Measurements from ENCODE around the gene RBM11. TPM values are rescaled to one million over a fixed set of nuclear protein-coding genes. Genes with fewer than 3 reads are reported as not detected.

Gene RBM11
- total and polyA plus RNA-seq, 11 donors: 0.15 to 0.84 (median 0.23) TPM; not detected in 8

- intact Hi-C loops (cut with DNase I): no loop called here
- no peak for TF ChIP-seq CTCF (IDR thresholded peaks at IDR 0.05)
- TF ChIP-seq POLR2A (IDR thresholded peaks at IDR 0.05): no peak
Observed at GRCh38 chr21:14243874-14244273, 27.9 kb downstream of the RBM11 start.

GRCh38 chr21:14244911-14245310 lies 29.0 kb downstream of the RBM11 start:
- Histone ChIP-seq H3K36me3 (no peaks in the 10 kb centered on the region), H3K4me3 (no peak overlapping the region), H3K27me3 (peaks cover 0 to 6% (median 0%) of the 10 kb centered on the region in 9 donors), H3K27ac (no peak overlapping the region), H3K4me1 (no peaks in the 10 kb centered on the region), H3K9me3 (no peaks in the 10 kb centered on the region)
- no peak for ATAC-seq
- TF ChIP-seq POLR2A (IDR thresholded peaks at IDR 0.05) (no peak), CTCF (IDR thresholded peaks at IDR 0.05) (no peak)
- no peak for DNase-seq
- intact Hi-C loops (cut with DNase I): no loop called here

More at GRCh38 chr21:14243874-14244273, 27.9 kb downstream of the RBM11 start:
- ATAC-seq (no peak), DNase-seq (no peak)
- Histone ChIP-seq H3K4me3 (no peak overlapping the region), H3K36me3 (no peaks in the 10 kb centered on the region), H3K9me3 (no peaks in the 10 kb centered on the region), H3K4me1 (no peaks in the 10 kb centered on the region), H3K27ac (no peak overlapping the region), H3K27me3 (peaks cover 0 to 5% (median 0%) of the 10 kb centered on the region in 9 donors)
- 21 to 57% (median 52%) methylated on average over 2 of the region's 2 CpGs for WGBS, 4 donors

GRCh38 chr21:14245711-14246110 lies 29.8 kb downstream of the RBM11 start:
- DNase-seq (no peak), ATAC-seq (no peak)
- H3K4me1 ChIP-seq: no peaks in the 10 kb centered on the region
- H3K4me3 ChIP-seq: no peak overlapping the region
- peaks cover 0 to 6% (median 0%) of the 10 kb centered on the region in 9 donors for H3K27me3 ChIP-seq
- no peak for TF ChIP-seq POLR2A (IDR thresholded peaks at IDR 0.05)
- TF ChIP-seq CTCF (IDR thresholded peaks at IDR 0.05): no peak
- intact Hi-C loops (cut with DNase I): no loop called here
- no peak overlapping the region for H3K27ac ChIP-seq
- H3K9me3 ChIP-seq: no peaks in the 10 kb centered on the region
- no peaks in the 10 kb centered on the region for H3K36me3 ChIP-seq

- Histone ChIP-seq H3K4me1 (peaks cover 0 to 4% (median 0%) of the 10 kb centered on the region in 12 donors), H3K27me3 (peaks cover 0 to 6% (median 0%) of the 10 kb centered on the region in 9 donors), H3K27ac (no peak overlapping the region), H3K4me3 (no peak overlapping the region), H3K9me3 (no peaks in the 10 kb centered on the region), H3K36me3 (no peaks in the 10 kb centered on the region)
- WGBS, 4 donors: 22 to 36% (median 33%) methylated on average over 1 of the region's 1 CpG
- DNase-seq: no peak
- intact Hi-C loops (cut with DNase I): loop anchor here in 7 of 10 donors (5.0 to 10.0 kb wide), 5 partner anchors 483 to 1343 kb away; no protein-coding TSS in a partner anchor
- TF ChIP-seq POLR2A (IDR thresholded peaks at IDR 0.05): no peak
- TF ChIP-seq CTCF (IDR thresholded peaks at IDR 0.05): no peak
- no peak for ATAC-seq
Observed at GRCh38 chr21:14251336-14251735, 35.4 kb downstream of the RBM11 start.
